Parathyroid adenoma (tissue), 2 donors: ENCODE measurements around the gene MIS12.

ENCODE experiments used
- H2AFZ ChIP-seq: fragments of 300-600 bp; sonication (generic); one replicate; pipeline ENCODE4 v1.7.0; 2017; ENCODE audit warnings: antibody characterized with exemption, mild to moderate bottlenecking
- H3K27ac ChIP-seq: fragments of 300-600 bp; sonication (generic); one replicate; pipeline ENCODE4 v1.7.0; 2017
- H3K27me3 ChIP-seq: fragments of 300-600 bp; sonication (generic); one replicate; pipeline ENCODE4 v1.7.0; 2017; ENCODE audit warnings: low read length; ENCODE audit not compliant: control insufficient read depth, insufficient read depth
- H3K36me3 ChIP-seq: fragments of 300-600 bp; sonication (generic); one replicate; pipeline ENCODE4 v1.7.0; 2017; ENCODE audit warnings: low read length; ENCODE audit not compliant: control insufficient read depth, insufficient read depth
- H3K4me1 ChIP-seq: fragments of 300-600 bp; sonication (generic); one replicate; pipeline ENCODE4 v1.7.0; 2017; ENCODE audit warnings: control low read depth
- H3K4me2 ChIP-seq: fragments of 300-600 bp; sonication (generic); one replicate; pipeline ENCODE4 v1.7.0; 2017; ENCODE audit warnings: low read length
- H3K4me3 ChIP-seq: fragments of 300-600 bp; sonication (generic); one replicate; pipeline ENCODE4 v1.7.0; 2017; ENCODE audit warnings: low read depth, low read length
- H3K79me2 ChIP-seq: fragments of 300-600 bp; sonication (generic); one replicate; pipeline ENCODE4 v1.7.0; 2017; ENCODE audit warnings: control low read depth
- H3K9ac ChIP-seq: fragments of 300-600 bp; sonication (generic); one replicate; pipeline ENCODE4 v1.7.0; 2017; ENCODE audit warnings: mild to moderate bottlenecking
- H3K9me3 ChIP-seq: fragments of 300-600 bp; sonication (generic); one replicate; pipeline ENCODE4 v1.7.0; 2017; ENCODE audit warnings: low read length; ENCODE audit not compliant: control insufficient read depth
- CTCF ChIP-seq: fragments of 300-600 bp; sonication (generic); IDR thresholded peaks from one replicate; pipeline ENCODE4 v1.7.0; 2017; ENCODE audit warnings: antibody characterized with exemption, mild to moderate bottlenecking
- donor health status: primary hyperparathyroidism.

Gene MIS12

GRCh38 chr17:5492970-5493369, 6.6 kb downstream of the MIS12 start:
- Histone ChIP-seq H3K9me3 (no peaks in the 10 kb centered on the region), H3K36me3 (no peaks in the 10 kb centered on the region), H3K79me2 (no peaks in the 10 kb centered on the region), H3K9ac (no peak overlapping the region), H2AFZ (no peak overlapping the region), H3K27me3 (no peaks in the 10 kb centered on the region), H3K4me2 (no peak overlapping the region), H3K27ac (no peak overlapping the region), H3K4me3 (no peak overlapping the region), H3K4me1 (no peaks in the 10 kb centered on the region)
- no peak for TF ChIP-seq CTCF

- no peaks in the 10 kb centered on the region for H3K9me3 ChIP-seq
- no peaks in the 10 kb centered on the region for H3K27me3 ChIP-seq
- H3K36me3 ChIP-seq: no peaks in the 10 kb centered on the region
- TF ChIP-seq CTCF: no peak
- H3K4me3 ChIP-seq: peak overlapping the region; percentile 56
- peaks cover 6% of the 10 kb centered on the region for H3K4me1 ChIP-seq
- peak overlapping the region; percentile 60 for H3K4me2 ChIP-seq
- H2AFZ ChIP-seq: peak overlapping the region; percentile 96
- H3K27ac ChIP-seq: no peak overlapping the region
- no peak overlapping the region for H3K9ac ChIP-seq
- H3K79me2 ChIP-seq: no peaks in the 10 kb centered on the region
Observed at GRCh38 chr17:5499476-5500231, 13.3 kb downstream of the MIS12 start.

GRCh38 chr17:5500247-5500588, 13.9 kb downstream of the MIS12 start:
- H3K36me3 ChIP-seq: no peaks in the 10 kb centered on the region
- no peak overlapping the region for H3K9ac ChIP-seq

GRCh38 chr17:5500589-5501391, 14.4 kb downstream of the MIS12 start:
- H3K79me2 ChIP-seq: no peaks in the 10 kb centered on the region
- H3K4me3 ChIP-seq: peak overlapping the region; percentile 56
- H3K4me2 ChIP-seq: peak overlapping the region; percentile 60
- no peaks in the 10 kb centered on the region for H3K36me3 ChIP-seq
- TF ChIP-seq CTCF: no peak
- peak overlapping the region; percentile 9 for H3K27ac ChIP-seq
- peaks cover 6% of the 10 kb centered on the region for H3K4me1 ChIP-seq
- H3K9me3 ChIP-seq: no peaks in the 10 kb centered on the region
- no peaks in the 10 kb centered on the region for H3K27me3 ChIP-seq
- peak overlapping the region; percentile 96 for H2AFZ ChIP-seq
- H3K9ac ChIP-seq: no peak overlapping the region

More at GRCh38 chr17:5500247-5500588, 13.9 kb downstream of the MIS12 start:
- Histone ChIP-seq H3K9me3 (no peaks in the 10 kb centered on the region), H3K4me2 (peak overlapping the region; percentile 60), H3K27ac (no peak overlapping the region), H3K27me3 (no peaks in the 10 kb centered on the region), H3K79me2 (no peaks in the 10 kb centered on the region), H3K4me3 (peak overlapping the region; percentile 56), H2AFZ (peak overlapping the region; percentile 96), H3K4me1 (peaks cover 6% of the 10 kb centered on the region)
- no peak for TF ChIP-seq CTCF
